ENCODE data around the gene AGXT. TPM values are rescaled to one million over a fixed set of nuclear protein-coding genes. Genes with fewer than 3 reads are reported as not detected.

AGXT gene
- total and polyA plus RNA-seq, 4 donors = 254 to 1,572 (median 1,428) TPM

DNA sequence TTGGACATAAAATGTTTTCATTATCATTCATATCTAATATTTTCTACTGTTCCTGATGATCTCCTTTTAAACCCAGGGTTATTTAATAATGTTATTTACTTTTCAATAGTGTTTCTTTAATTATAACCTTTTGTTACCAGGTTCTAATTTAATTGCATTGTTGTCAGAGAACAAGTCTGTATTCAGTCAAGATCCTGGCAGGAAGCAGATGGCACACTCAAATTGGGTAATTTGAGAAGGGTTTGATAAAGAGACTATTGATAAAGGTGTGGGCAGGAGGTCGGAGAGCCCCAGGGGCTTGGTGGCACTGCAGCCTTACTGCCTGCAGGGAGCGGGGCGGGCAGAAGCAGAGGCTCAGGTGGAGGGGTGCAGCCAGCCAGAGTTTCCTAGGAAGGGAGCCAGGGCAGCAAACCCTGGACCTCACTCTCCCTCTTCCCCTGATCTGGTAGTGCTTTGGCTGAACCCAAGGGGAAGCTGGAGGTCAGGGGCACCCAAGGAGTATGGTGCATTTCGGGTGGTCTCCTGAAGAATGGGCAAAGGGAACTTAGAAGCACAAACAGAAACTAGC, 46.3 kb upstream of the AGXT start:
- no peak for TF ChIP-seq YY1 (IDR thresholded peaks at IDR 0.05)
- TF ChIP-seq HNF4A (conservative IDR thresholded peaks at IDR 0.05) = no peak
- TF ChIP-seq JUND (IDR thresholded peaks at IDR 0.05) = no peak
- TF ChIP-seq FOXA1 (IDR thresholded peaks at IDR 0.05) = no peak
- TF ChIP-seq, protein P1, sequence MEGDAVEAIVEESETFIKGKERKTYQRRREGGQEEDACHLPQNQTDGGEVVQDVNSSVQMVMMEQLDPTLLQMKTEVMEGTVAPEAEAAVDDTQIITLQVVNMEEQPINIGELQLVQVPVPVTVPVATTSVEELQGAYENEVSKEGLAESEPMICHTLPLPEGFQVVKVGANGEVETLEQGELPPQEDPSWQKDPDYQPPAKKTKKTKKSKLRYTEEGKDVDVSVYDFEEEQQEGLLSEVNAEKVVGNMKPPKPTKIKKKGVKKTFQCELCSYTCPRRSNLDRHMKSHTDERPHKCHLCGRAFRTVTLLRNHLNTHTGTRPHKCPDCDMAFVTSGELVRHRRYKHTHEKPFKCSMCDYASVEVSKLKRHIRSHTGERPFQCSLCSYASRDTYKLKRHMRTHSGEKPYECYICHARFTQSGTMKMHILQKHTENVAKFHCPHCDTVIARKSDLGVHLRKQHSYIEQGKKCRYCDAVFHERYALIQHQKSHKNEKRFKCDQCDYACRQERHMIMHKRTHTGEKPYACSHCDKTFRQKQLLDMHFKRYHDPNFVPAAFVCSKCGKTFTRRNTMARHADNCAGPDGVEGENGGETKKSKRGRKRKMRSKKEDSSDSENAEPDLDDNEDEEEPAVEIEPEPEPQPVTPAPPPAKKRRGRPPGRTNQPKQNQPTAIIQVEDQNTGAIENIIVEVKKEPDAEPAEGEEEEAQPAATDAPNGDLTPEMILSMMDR (IDR thresholded peaks at IDR 0.05; ENCODE audit: low read depth, low read length, missing input control) = no peak
- TF ChIP-seq GABPA (IDR thresholded peaks at IDR 0.05 in 1 of 2, conservative IDR thresholded peaks at IDR 0.05 in 1 of 2) = no peak
- no peak for TF ChIP-seq SP1 (IDR thresholded peaks at IDR 0.05)
- no peak for TF ChIP-seq ZBTB33 (IDR thresholded peaks at IDR 0.05)
- no peak for TF ChIP-seq NR2F2 (IDR thresholded peaks at IDR 0.05)
- TF ChIP-seq RAD21 (IDR thresholded peaks at IDR 0.05) = no peak
- Histone ChIP-seq H3K27me3 (ENCODE audit: control insufficient read depth in 4 of 4, insufficient read depth in 4 of 4, low read length in 3 of 4) (peaks cover 0 to 17% (median 1%) of the 10 kb centered on the region in 4 donors), H3K9me3 (ENCODE audit: control insufficient read depth in 4 of 4, low read length in 3 of 4) (peaks cover 0 to 8% (median under 1%) of the 10 kb centered on the region in 4 donors), H3K36me3 (ENCODE audit: control insufficient read depth in 4 of 4, insufficient read depth in 3 of 4, low read depth in 1 of 4, low read length in 3 of 4) (no peaks in the 10 kb centered on the region), H3K27ac (ENCODE audit: low read depth in 1 of 2, low read length in 2 of 2) (no peak overlapping the region), H3K4me3 (ENCODE audit: low read depth in 1 of 3, low read length in 3 of 3) (no peak overlapping the region), H3K9ac (ENCODE audit: low read depth in 1 of 2, low read length in 2 of 2) (no peak overlapping the region), H3K4me1 (ENCODE audit: control insufficient read depth in 4 of 4, insufficient read depth in 4 of 4, low read length in 3 of 4) (peaks cover 3 to 19% (median 11%) of the 10 kb centered on the region in 4 donors)
- DNase-seq (ENCODE audit: low spot score) = no peak
- 86% methylated on average over 4 of the region's 4 CpGs for WGBS

- H3K4me1 ChIP-seq (ENCODE audit: control insufficient read depth in 4 of 4, insufficient read depth in 4 of 4, low read length in 3 of 4) = peaks cover 3 to 17% (median 11%) of the 10 kb centered on the region in 4 donors
- no peak overlapping the region for H3K4me3 ChIP-seq (ENCODE audit: low read depth in 1 of 3, low read length in 3 of 3)
- H3K9ac ChIP-seq (ENCODE audit: low read depth in 1 of 2, low read length in 2 of 2) = no peak overlapping the region
- peaks cover 0 to 17% (median 1%) of the 10 kb centered on the region in 4 donors for H3K27me3 ChIP-seq (ENCODE audit: control insufficient read depth in 4 of 4, insufficient read depth in 4 of 4, low read length in 3 of 4)
- WGBS = 86% methylated on average over 15 of the region's 15 CpGs
- H3K9me3 ChIP-seq (ENCODE audit: control insufficient read depth in 4 of 4, low read length in 3 of 4) = peaks cover 0 to 8% (median under 1%) of the 10 kb centered on the region in 4 donors
- no peak overlapping the region for H3K27ac ChIP-seq (ENCODE audit: low read depth in 1 of 2, low read length in 2 of 2)
- TF ChIP-seq RAD21 (IDR thresholded peaks at IDR 0.05) (no peak), NR2F2 (IDR thresholded peaks at IDR 0.05) (no peak), GABPA (IDR thresholded peaks at IDR 0.05 in 1 of 2, conservative IDR thresholded peaks at IDR 0.05 in 1 of 2) (no peak), JUND (IDR thresholded peaks at IDR 0.05) (no peak), FOXA2 (IDR thresholded peaks at IDR 0.05) (no peak), EGR1 (IDR thresholded peaks at IDR 0.05; ENCODE audit: low read depth in 2 of 2) (no peak), ZBTB33 (IDR thresholded peaks at IDR 0.05) (no peak), SP1 (IDR thresholded peaks at IDR 0.05) (no peak), HNF4G (IDR thresholded peaks at IDR 0.05) (no peak), HNF4A (conservative IDR thresholded peaks at IDR 0.05) (no peak)
- TF ChIP-seq, protein P1 (IDR thresholded peaks at IDR 0.05; ENCODE audit: low read depth, low read length, missing input control) = no peak
- TF ChIP-seq, protein P2, sequence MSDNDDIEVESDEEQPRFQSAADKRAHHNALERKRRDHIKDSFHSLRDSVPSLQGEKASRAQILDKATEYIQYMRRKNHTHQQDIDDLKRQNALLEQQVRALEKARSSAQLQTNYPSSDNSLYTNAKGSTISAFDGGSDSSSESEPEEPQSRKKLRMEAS (IDR thresholded peaks at IDR 0.05) = no peak
- no peaks in the 10 kb centered on the region for H3K36me3 ChIP-seq (ENCODE audit: control insufficient read depth in 4 of 4, insufficient read depth in 3 of 4, low read depth in 1 of 4, low read length in 3 of 4)
- DNase-seq (ENCODE audit: low spot score) = no peak
Measured at GRCh38 chr2:240823449-240824336, 44.9 kb upstream of the AGXT start.
